ENCODE data around the gene PDGFB.

PDGFB gene

DNA sequence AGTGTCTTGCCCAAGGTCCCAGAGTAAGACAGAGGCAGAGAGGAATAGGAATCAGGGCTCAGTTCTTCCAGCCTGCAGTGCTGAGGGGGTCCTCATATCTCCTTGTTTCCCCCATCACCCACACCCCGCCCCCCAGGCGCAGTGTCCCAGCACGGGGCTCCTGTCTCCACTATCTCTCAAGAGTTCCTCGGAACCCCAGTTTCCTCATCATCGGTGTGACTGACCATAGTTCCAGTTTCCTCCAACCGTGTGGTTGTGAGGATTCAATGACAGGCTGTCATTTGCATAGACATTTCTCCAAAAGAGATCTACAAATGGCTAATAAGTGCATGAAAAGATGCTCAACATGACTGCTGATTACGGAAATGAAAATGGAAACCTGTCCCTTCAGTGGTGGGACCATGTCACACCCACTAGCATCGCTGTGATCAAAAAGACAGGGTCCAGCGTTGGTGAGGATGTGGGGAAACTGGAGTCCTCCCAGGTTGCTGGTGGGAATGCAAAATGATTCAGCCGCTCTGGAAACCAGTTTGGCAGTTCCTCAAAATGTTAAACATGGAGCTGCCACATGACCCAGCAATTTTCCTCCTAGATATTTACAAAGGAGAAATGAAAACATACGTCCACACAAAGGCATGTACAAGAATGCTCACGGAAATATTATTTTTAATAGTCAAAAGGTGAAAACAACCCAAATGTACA, 31.8 kb upstream of the PDGFB start:
- DNase-seq = no peak

DNA sequence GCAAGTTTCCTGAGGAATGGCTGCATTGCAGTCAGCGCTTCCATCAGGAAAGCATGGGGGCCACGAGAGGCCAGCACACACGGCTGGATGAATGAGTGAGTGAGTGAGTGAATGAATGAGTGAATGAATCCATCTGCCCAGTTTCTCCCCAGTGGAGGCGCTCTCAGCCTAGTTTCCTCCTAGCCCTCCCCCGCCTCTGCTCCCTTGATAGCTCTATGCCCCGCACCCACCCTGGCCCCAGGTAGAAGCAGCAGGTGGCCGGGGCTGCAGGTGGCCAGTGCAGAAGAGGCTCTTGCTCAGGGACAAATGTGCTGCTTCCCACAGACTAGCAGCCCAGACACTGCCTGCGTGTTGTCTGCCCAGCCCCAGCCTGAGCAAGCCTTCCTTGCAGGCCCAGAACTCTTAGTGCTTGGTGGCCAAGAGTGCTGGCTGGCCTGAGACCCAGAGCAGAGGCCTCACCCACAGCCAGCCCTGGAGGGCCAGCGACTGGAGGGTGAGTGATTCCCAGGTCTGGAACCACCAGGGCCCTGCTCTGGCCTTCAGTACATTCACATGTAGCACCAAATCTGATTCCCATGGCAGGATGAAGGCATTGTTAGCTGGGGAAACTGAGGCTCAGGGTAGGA, 31.1 kb upstream of the PDGFB start:
- no peak for DNase-seq

DNA sequence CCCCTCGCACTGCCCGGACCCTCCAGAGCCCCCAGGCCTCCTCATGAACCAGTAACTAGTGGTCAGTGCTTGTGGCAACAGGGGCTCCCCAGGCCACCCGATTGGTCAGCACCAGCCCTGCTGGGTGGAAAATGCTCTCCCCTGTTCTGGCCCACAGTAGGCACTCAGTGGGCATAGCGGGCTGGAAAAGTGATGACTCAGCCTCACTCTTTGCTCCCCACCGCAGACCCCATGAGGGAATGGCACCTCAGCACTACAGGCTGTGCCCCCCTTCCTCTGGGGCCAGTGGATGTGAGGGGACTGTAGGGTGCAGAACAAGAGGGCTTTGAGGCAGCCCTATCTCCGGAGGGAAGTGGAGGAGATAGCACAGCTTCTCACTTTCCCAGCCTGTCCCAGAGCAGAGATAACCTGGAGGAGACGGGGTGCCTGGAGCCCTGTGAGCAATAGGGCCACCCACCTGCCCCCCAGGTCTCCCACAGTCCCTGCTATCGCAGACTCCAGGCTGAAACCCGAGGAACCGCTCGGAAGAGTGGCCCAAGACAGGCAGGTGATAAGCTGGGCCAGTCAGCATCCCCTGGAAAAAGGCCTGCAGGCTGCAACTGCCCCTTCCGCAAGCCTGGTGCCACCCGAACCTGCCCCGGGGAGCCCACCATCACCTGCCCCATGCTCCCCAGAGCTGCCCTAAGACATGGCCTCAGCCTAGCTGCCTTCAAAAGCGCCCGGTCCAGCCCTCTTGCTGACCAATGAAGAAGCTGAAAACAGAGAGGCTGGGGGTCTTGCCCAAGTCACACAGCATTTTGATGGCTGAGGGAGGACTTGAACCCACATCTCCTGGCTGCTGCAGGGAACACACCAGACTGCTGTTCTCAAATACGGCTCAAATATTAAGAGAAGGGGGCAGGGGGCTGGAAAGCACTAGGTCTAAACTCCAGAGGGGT, 29.4 kb upstream of the PDGFB start:
- no peak for DNase-seq

DNA sequence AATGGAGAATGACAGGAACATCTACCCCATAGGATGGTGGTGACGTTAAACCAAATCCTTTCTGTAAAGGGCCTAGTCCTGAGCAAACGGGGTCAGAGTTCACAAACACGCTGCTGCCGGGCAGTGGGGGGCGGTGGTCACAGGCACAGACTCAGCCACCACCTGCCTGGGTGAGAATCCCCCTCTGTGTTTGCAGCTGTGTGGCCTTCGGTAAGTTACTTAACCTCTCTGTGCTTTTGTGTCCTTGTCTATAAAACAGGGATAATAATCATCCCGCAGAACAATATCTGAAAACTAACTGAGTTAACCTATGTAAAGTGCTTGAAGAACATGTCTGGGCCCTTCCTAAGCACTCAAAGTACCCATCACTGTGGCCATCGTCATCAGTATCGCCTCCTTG, 26.0 kb upstream of the PDGFB start:
- no peak for DNase-seq

DNA sequence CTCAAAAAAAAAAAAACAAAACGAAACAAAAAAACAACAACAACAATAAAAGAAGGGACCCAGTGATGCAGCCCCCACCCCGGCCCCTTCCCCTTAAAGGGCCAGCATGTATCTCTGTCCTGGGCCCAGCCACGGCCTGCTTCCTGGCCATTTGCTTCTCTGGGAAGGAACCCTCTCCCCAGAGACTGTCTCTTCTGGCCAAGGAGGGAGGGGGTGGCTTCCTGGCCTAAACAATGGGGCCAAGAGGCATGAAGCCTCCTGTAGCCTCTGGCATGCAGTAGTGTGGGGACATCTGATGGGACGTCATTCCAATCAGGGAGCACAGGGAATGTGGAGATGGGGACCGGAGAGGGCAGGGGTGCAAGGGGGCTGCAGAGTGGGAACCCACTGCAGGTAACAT, 25.5 kb upstream of the PDGFB start:
- DNase-seq = no peak

DNA sequence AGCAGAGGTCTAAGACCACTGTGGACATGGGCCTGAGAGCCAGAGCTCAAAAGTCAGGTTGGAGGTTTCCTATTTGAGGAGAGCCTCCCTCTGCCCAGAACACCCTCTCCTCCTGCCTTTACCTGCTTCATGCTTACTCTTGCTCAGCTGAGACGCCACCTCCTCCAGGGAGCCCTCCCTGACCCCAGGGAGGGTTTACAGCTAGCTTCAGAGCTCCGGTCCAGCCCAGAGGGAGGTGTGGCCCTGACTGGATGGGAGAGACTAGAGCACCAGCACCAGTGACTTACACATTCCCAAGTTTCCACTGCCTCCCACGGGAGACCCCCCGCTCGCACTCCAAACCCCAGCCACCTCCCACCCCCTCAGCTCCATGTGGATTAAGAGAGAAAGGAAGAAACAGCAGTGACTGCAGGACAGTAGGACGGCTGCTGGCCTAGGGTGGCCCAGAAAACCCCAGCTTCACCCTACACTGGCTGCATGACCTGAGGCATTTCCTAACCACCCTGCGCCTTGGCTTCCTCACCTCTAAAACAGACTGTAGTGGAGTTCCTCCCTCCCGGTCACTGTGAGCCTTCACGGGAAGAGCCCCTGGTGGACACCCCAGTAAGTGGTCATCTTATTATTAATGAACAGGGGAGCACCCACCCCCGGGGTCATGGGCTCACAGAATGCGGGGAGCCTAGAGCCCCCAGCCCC, 24.5 kb upstream of the PDGFB start:
- DNase-seq = no peak

DNA sequence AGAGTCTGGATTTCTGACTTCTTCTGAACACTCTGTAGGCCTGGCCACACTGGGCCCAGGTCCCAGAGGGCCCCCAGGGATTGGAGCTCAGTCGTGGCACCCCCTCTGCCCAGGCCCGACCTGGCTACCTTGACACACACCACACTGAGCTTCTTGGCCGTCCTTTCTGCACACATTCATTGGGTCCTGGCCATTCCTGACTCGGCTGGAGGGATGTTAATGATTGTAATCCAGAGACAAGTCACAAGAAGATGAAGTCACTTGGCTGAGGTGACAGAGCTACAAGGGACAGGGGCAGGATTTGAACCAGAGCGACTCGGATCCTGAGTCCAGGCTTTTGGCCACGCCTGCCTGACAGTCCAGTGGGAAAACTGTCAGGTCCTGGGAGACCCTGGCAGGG, 23.9 kb upstream of the PDGFB start:
- DNase-seq = no peak

DNA sequence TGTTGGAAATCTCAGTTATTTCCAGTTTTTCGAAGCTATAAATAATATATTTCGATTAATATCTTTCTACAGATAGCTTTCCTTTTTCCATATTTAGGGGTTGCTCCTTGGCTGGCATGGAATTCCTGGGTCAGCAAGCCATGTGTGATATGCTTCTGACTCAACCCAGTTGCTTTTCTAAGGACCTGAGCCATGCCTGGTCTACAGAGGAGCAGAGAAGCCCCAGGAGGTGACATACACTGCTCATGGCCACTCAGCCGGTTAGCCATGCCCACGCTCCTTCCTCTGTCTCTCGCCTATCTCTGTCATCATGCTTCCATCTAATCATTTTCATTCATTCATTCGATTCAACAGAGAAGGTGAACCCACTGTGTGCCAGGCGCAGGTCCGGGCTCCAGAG, 23.2 kb upstream of the PDGFB start:
- DNase-seq = no peak

DNA sequence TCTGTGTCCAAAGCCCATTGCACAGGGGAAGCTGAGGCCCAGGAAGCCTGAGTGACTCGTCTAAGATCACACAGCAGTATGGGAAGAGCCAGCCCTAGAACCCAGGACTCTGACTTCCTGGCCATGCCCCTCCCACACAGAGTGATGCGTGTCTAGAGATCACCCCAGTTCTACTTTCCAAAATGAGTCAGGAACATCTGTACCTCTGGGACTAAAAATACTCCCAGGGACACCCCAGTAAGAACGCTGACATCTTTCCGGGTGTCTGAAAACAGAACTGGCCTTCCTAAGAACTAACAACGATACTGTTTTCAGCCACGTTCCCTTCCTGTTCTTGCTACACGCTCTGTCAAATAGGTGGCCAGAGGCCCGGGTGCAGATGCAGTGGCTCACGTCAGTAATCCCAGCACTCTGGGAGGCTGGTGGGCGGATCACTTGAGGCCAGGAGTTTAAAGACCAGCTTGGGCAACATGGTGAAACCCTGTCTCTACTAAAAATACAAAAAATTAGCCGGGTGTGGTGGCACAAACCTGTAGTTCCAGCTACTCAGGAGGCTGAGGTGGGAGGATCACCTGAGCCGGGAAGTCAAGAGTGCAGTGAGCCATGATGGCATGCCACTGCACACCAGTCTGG, 21.7 kb upstream of the PDGFB start:
- DNase-seq = no peak

DNA sequence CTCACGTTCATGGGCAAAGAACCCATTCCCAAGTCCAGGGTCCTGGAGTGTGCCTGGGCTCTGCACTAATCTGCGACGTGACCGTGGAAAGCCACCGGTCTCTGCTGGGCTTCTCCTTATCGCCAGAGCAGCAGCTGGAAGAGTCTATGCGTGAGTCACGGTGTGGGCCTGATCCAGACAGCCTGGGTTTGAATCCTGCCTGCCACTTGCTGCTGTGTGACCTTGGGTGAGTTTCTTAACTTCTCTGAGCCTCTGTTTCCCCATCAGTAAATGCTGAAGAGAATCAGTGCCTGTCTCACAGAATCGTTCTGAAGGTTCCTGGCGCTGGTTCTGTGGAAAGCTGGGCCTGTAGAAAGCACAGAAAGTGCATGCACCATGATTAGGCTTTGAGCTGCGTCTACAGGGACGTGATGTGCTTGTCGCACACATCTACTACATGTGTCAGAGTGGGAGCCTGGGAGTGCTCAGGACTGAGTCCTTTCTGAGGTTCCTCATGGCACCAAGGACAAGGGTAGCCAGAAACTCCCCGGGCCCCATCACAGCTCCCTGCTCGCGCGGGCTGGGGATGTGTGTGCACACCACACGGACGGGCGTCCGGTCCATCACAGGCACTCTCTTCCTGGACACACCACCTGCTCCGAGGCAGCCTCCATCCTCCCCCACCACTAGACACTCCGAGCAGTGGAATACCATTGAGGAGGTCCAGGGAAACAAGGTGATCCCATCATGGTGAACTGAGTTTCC, 20.5 kb upstream of the PDGFB start:
- no peak for DNase-seq

DNA sequence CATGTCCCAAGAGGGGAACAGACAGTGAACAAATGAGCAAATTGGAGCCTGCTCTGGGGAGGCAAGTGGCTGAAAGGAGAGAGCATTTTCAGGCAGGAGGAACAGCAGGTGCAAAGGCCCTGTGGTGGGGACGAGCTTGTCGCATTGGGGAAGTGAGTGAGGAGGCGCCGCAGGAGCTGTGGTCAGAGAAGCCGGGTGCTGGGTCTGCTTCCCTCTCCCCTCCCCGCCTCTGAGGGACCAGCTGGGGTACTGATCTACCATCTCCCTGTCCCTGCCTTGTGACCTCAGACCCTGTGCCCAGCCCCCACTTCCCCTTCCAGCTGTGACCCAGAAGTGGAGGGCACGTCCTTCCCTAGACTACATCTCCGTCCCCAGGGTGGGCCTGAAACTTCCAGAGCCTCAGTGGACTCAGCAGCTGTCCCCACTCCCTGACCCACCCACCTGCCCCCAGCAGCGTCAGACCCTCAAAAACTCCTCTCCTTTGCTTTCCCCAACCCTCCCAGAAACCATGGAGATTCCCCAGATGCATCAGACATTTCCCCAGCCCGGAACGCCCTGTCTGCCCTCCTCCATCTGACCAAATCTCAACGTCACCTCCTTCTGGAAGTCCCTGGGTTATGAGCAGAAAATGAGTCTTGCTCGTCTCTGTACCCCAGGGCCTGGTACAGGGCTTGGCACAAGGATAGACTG, 19.7 kb upstream of the PDGFB start:
- no peak for DNase-seq

DNA sequence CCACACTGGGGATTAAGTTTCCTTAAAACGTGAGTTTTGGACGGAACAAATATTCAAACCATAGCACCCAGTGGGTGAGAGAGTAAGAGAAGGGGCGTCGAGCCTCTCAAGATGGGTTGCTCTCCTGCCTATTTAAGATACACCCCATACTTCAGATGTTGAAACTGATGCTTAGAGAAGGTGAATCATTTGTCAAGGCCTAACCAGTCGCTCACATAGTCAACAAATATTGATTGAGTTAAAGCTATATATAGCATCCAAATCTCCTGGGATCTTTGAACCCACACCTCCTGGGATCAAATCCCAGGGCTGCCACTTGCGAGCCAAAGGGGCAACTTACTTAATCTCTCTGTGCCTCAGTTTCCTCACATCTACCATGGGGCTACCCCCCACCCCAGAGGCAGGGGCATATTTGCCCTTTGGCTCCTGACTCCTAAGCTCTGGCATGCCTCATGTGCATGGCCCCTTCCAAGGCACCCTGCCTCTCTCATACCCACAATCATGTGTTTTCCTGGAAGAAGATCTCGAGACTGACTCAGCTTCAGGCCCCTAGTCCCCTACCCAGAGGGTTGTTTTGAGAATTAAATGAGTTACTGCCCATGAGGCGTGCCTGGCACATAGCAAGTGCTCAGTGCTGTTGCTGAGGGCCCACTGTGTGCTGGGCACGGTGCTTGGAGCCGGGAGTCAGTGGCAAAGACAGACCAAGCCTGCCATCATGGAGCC, 19.0 kb upstream of the PDGFB start:
- no peak for DNase-seq

DNA sequence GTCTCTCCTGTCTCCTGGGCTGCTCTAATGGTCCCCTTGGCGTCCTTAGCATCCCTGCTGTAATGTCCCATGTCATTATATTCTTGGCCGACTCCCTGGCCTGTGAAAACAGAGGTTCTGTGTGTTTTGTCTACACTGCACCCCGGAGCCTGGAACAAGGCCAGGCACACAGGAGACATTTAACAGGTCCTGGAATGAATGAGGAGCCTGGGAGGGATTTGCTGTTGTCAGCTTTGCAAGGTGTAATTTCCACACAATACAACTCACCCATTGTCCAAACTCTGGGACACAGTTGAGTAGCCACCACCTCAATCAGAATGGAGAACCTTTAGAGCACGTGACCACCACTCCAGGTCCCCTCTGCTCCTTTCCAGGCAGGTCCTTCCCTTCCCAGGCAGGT, 14.9 kb upstream of the PDGFB start:
- no peak for DNase-seq

DNA sequence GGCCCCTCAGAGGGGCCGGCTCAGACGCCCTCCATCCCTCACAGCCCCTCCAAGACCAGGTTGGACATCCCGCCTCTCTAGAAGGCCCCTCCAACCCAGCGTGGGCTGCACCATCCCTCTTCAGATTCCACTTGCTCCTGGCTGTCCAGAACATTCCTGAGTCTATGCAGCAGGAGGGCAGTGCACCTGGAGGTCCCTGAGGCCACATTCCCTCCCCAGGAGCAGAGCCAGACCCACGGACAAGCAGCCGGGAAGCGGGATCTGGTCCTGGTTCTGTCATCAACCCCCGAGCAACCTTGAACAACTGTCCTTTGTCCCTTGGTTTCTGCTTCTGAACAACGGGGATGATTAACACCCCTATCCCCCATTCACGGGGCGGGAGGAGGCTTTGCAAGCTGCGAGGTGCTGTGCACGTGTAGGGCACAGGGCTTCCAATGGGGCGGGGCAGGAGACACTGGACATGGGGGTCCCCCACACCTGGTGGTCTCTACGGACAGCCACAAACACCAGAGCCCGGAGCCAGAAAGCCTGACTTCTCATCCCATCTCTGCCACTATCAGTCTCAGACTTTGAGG, 13.2 kb upstream of the PDGFB start:
- no peak for DNase-seq

DNA sequence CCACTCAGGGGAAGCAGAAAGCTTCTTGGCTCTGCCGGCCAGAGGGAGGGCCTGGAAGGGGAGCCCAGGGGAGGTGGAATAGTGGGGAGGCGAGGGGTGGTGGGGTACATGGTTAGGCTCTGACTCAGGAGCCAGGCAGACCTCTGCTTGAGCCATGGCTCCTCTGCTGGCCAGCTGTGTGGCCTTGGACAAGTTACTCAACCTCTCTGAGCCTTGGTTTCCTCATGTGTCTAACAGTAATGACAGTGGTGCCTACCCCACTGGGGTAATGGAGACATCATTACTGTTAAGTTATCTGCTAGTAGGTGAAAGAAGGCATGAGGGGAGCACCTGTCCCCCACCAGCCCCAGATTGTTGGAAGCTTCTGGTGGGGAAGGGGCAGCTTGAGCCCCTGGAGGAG, 12.2 kb upstream of the PDGFB start:
- DNase-seq = no peak

DNA sequence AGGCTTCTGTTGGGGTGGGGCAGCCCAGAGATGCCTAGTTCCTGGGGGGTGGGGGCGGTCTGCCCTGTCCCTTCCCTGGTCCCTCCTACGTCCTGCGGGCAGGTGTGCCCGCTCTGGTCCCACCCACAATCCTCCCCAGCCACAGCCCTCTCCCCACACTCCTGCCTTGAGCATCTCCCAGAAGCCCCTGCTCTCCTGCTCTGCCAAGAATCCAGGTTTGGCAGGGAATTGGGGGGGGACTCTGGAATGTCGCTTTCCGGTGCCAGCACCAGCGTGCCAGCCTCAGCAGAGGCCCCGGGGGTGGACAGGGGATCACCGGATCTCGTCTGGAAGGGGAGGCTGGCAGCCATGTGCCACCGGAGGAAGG, 11.4 kb upstream of the PDGFB start:
- DNase-seq = no peak

DNA sequence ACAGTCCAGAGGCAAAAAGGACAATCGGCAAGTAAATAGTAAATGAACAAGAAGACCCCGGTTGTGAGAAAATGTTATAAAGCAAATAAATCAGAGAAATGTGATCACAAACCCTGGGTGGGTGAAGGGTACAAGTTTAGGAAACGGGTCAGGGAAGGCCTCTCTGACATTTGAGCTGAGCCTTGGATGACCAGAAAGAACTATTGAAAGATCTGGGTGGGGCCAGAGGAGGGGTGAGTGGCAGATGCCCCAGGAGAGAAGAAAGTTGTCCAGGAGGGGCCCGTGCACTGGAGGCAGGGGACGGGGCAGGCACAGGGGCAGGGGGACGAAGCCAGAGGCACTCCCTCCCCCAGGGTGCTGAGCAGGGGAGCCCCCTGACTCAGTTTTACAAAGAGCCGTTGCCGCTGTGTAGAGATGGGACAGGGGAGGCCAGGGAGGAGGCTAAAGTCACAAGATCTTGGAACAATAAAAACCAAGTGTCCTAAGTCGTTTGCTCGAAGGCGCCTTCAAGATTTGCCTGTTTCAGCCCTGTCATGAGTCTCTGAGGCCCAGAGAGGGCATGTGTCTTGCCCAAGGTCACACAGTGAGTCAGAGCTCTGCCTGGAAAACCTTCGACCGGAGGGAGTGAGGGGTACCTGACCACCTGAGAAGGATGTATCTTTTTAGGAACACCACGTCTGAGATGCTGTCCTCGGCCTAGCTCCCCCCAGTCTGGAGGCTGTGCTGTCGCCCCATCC, 10.8 kb upstream of the PDGFB start:
- no peak for DNase-seq

DNA sequence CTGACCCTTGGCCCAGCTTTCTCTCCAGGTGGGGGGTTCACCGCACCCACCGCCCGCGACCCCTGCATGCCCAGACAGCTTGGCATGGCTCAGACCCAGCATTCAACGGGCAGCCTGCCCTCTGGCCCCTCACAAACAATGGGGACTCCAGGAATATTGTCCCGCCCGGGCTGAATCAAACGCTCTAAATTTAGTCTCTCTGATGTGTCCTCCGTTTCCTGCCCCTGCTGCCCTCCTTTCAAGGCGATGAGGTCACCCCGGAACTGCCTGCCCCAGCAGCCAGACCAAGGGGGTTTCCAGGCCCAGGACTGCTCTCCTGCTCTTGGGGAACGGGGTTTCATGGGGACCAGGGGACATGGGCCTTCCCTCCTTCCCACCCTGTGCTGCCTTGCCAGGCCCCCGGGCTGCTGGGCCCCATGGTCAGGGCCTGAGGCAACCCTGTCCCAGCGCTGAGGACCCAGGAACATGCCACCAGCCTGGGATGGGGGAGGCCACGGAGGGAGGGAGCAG, 10.1 kb upstream of the PDGFB start:
- no peak for DNase-seq

DNA sequence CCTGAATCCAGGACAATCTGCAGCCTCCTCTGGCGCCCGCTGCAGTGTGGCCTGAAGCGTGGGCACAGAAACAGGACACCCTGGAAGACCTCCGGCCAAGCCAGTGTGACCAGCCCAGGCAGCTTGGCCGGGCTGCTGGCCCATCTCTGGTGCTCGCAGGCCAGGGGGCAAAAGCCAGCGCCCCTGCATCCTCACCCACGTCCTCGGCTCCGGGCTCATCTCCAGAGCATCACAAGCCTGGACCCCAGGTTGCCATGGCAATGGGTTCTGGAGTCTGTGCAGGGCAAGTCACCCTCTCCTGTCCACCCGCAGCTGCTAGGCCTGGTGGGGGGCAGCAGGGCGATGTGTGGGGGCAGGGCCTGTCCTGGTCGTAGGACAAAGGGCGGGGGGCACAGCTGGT, 9.3 kb upstream of the PDGFB start:
- no peak for DNase-seq
